Natural killer cell (primary cell): ENCODE data around the gene MAEA. TPM values are rescaled to one million over a fixed set of nuclear protein-coding genes. Genes with fewer than 3 reads are reported as not detected.

ENCODE experiments used
- ATAC-seq, 3 donors: fragments of 150-1000 bp in 2 of 3; fragments of 200-7000 bp in 1 of 3; cut with Tn5 transposase; 1 replicate in 1 of 3; 2 replicates in 2 of 3; pipeline ENCODE4 v1.10.0; 2021; ENCODE audit warnings: mild to moderate bottlenecking in 2 of 3, moderate library complexity in 2 of 3
- DNase-seq, 2 donors: peaks; one replicate each; pipeline versions ENCODE4 v3.0.0 to v3.0.0-alpha.2; 2013 to 2021; ENCODE audit warnings: mixed read lengths in 1 of 2
- H3K27ac ChIP-seq: one replicate; pipeline ENCODE4 v1.5.1; 2013; ENCODE audit warnings: mild to moderate bottlenecking, low read length
- H3K27me3 ChIP-seq: one replicate; pipeline ENCODE4 v1.6.1; 2013; ENCODE audit warnings: low read length; ENCODE audit not compliant: control insufficient read depth, insufficient read depth
- H3K36me3 ChIP-seq: one replicate; pipeline ENCODE4 v1.6.1; 2013; ENCODE audit warnings: low read length; ENCODE audit not compliant: control insufficient read depth, insufficient read depth
- H3K4me1 ChIP-seq: one replicate; pipeline ENCODE4 v1.6.1; 2013; ENCODE audit warnings: low read length; ENCODE audit not compliant: control insufficient read depth, insufficient read depth
- H3K4me3 ChIP-seq: one replicate; pipeline ENCODE4 v1.5.1; 2013; ENCODE audit warnings: low read length
- H3K9me3 ChIP-seq: one replicate; pipeline ENCODE4 v1.6.1; 2013; ENCODE audit warnings: low read length; ENCODE audit not compliant: control insufficient read depth, insufficient read depth
- H3K27ac Mint-ChIP-seq, 2 donors: one replicate each; pipeline ENCODE4 v1.8.0; 2022; ENCODE audit warnings: mild to moderate bottlenecking in 2 of 2, mixed read lengths in 2 of 2, moderate library complexity in 1 of 2
- H3K27me3 Mint-ChIP-seq, 2 donors: one replicate each; pipeline ENCODE4 v1.8.0; 2022; ENCODE audit warnings: low read depth in 2 of 2, mixed read lengths in 2 of 2
- H3K36me3 Mint-ChIP-seq: one replicate; pipeline ENCODE4 v1.8.0; 2022; ENCODE audit warnings: mixed read lengths
- H3K4me1 Mint-ChIP-seq, 2 donors: one replicate each; pipeline ENCODE4 v1.8.0; 2022; ENCODE audit warnings: mixed read lengths in 2 of 2
- H3K4me3 Mint-ChIP-seq: one replicate; pipeline ENCODE4 v1.8.0; 2022; ENCODE audit warnings: mild to moderate bottlenecking, moderate library complexity, mixed read lengths
- H3K9me3 Mint-ChIP-seq, 2 donors: one replicate each; pipeline ENCODE4 v1.8.0; 2022; ENCODE audit warnings: mixed read lengths in 2 of 2
- WGBS: methylation state at CpG from one replicate; pipeline ENCODE4 v1.1.7; 2013; ENCODE audit warnings: missing lambda C conversion rate; ENCODE audit not compliant: insufficient coverage; 5-methylcytosine and 5-hydroxymethylcytosine counted together
- intact Hi-C: fragments of 100-400 bp; cut with micrococcal nuclease; formaldehyde crosslinking; loops from one replicate; pipeline ENCODE4 v1.14.2; 2022
- total RNA-seq, 4 donors: library from RNA; stranded (reverse); fragments of 120-200 nt in 1 of 4; gene quantifications; one replicate each; pipeline versions ENCODE4 v1.2.3 to v1.2.4, GENCODE V29; 2013 to 2022
- TF ChIP-seq, protein P1 (sequence below): fragments of 200-600 bp; IDR thresholded peaks from one replicate; pipeline ENCODE4 v1.8.0; 2022; ENCODE audit warnings: antibody characterized with exemption

MAEA gene
- total RNA-seq, 3 donors from 2014 or later (not counting 1 experiment from before 2014, with no cell fraction given) = 63.5 to 89.2 (median 64.0) TPM

DNA sequence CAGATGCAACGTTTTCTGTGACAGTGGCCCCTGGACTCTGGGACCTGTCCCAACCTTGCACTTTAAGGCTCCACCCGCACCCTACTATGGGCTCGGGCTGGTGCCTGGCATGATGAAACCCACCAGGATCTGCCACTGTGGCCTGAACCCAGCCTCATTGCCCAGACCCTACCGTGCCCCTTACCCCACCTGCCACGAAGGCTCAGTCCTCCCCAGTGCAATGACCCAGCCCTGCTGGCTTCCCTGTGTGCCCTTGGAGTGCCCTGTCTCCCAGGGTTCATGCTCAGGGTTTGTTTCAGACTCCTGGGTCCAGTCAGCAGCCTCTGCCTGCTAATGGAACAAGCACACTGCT is 60.5 kb downstream of the MAEA start:
- H3K27me3 ChIP-seq = no peaks in the 10 kb centered on the region
- no peaks in the 10 kb centered on the region for H3K9me3 ChIP-seq
- 98% methylated on average over 5 of the region's 5 CpGs for WGBS
- H3K4me1 Mint-ChIP-seq = peaks cover 33 to 34% of the 10 kb centered on the region in 2 donors
- no peak for DNase-seq
- no peak overlapping the region for H3K4me3 Mint-ChIP-seq
- TF ChIP-seq, protein P1, sequence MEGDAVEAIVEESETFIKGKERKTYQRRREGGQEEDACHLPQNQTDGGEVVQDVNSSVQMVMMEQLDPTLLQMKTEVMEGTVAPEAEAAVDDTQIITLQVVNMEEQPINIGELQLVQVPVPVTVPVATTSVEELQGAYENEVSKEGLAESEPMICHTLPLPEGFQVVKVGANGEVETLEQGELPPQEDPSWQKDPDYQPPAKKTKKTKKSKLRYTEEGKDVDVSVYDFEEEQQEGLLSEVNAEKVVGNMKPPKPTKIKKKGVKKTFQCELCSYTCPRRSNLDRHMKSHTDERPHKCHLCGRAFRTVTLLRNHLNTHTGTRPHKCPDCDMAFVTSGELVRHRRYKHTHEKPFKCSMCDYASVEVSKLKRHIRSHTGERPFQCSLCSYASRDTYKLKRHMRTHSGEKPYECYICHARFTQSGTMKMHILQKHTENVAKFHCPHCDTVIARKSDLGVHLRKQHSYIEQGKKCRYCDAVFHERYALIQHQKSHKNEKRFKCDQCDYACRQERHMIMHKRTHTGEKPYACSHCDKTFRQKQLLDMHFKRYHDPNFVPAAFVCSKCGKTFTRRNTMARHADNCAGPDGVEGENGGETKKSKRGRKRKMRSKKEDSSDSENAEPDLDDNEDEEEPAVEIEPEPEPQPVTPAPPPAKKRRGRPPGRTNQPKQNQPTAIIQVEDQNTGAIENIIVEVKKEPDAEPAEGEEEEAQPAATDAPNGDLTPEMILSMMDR = no peak
- H3K27me3 Mint-ChIP-seq = no peaks in the 10 kb centered on the region
- no peaks in the 10 kb centered on the region for H3K36me3 Mint-ChIP-seq
- no peak overlapping the region for H3K4me3 ChIP-seq
- intact Hi-C loops = loop anchor here (5.0 to 10.0 kb wide), 2 partner anchors 345 to 608 kb away; no protein-coding TSS in a partner anchor
- no peaks in the 10 kb centered on the region for H3K9me3 Mint-ChIP-seq
- peaks cover 31% of the 10 kb centered on the region for H3K4me1 ChIP-seq
- no peak overlapping the region for H3K27ac ChIP-seq
- H3K36me3 ChIP-seq = peaks cover 16% of the 10 kb centered on the region
- ATAC-seq = no peak
- H3K27ac Mint-ChIP-seq = peak overlapping the region in 1 of 2 donors; percentile 29

DNA sequence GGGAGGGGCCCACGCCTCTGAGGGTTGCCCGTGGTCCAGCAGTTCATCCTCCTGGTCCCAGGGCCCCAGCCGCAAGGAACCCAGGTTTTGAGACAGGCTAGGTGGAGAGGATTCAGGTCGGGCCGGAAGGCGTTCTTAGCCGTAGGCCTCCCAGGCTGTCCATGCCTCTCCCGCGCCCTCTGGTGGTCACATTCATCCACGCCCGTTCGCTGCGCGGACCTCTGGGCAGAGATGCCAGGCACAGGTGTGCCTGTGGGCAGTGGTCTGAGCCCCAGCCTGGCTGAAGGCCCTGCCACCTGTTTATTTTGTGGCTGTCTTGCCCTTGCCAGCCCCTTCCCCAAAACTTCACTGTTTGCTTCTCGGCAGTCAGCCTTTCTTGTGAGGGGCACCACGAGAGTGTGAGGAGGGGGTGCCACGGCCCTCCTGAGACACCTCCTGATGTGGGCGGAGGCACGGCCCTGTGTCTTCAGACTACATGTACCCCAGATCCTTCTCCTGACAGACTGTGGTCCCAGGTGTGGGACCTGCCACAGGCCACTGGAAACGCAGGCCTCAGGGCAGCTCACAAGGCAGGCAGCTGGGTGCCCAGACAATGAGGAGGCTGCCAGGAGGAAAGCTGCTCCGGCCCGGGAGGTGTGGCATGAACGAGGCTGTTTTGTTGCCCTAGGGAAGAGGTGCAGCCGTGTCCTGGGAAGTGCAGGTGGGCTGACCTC is 62.3 kb downstream of the MAEA start:
- no peaks in the 10 kb centered on the region for H3K9me3 ChIP-seq

DNA sequence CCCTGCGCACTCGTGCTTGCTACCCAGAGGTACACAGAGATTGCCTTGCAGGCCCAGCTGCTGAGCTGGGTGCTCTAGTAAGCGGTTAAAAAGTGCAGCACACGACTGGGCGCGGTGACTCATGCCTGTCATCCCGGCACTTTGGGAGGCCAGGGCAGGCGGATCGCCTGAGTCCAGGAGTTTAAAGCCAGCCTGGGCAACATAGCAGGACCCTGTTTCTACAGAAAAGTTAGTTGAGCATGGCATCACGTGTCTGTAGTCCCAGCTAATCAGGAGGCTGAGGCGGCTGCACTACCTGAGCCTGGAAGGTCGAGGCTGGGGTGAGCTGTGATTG is 62.8 kb downstream of the MAEA start:
- intact Hi-C loops = loop anchor here (5.0 to 10.0 kb wide), 2 partner anchors 348 to 610 kb away; no protein-coding TSS in a partner anchor
- Mint-ChIP-seq H3K9me3 (no peaks in the 10 kb centered on the region), H3K4me3 (no peak overlapping the region), H3K36me3 (no peaks in the 10 kb centered on the region), H3K4me1 (peaks cover 26 to 28% of the 10 kb centered on the region in 2 donors), H3K27me3 (no peaks in the 10 kb centered on the region), H3K27ac (no peak overlapping the region)
- 93% methylated on average over 12 of the region's 12 CpGs for WGBS
- no peaks in the 10 kb centered on the region for H3K27me3 ChIP-seq
- no peak for DNase-seq
- H3K4me3 ChIP-seq = no peak overlapping the region
- no peaks in the 10 kb centered on the region for H3K9me3 ChIP-seq
- no peak overlapping the region for H3K27ac ChIP-seq
- peaks cover 24% of the 10 kb centered on the region for H3K36me3 ChIP-seq
- TF ChIP-seq, protein P1 = no peak
- no peak for ATAC-seq
- H3K4me1 ChIP-seq = peaks cover 21% of the 10 kb centered on the region

More for the DNA sequence above, 62.3 kb downstream of the MAEA start:
- H3K4me1 Mint-ChIP-seq = peaks cover 27 to 29% of the 10 kb centered on the region in 2 donors
- DNase-seq (peak; percentile 87 to 94), ATAC-seq (peak; percentile 35 to 44 (median 37))
- WGBS = 39% methylated on average over 24 of the region's 24 CpGs
- intact Hi-C loops = loop anchor here (1.0 to 10.0 kb wide), 3 partner anchors 222 to 610 kb away; no protein-coding TSS in a partner anchor
- H3K27ac Mint-ChIP-seq = peak overlapping the region; percentile 31 to 76
- H3K27me3 Mint-ChIP-seq = no peaks in the 10 kb centered on the region
- Histone ChIP-seq H3K4me1 (peaks cover 22% of the 10 kb centered on the region), H3K36me3 (peaks cover 24% of the 10 kb centered on the region), H3K27me3 (no peaks in the 10 kb centered on the region), H3K27ac (peak overlapping the region; percentile 4), H3K4me3 (no peak overlapping the region)
- TF ChIP-seq, protein P1 = peak; percentile 90
- H3K4me3 Mint-ChIP-seq = no peak overlapping the region
- H3K36me3 Mint-ChIP-seq = no peaks in the 10 kb centered on the region
- no peaks in the 10 kb centered on the region for H3K9me3 Mint-ChIP-seq
